ENCODE data around the gene IFTAP. TPM values are rescaled to one million over a fixed set of nuclear protein-coding genes. Genes with fewer than 3 reads are reported as not detected.

Gene IFTAP
- total RNA-seq, 1 donor from 2014 or later, result 31.0 TPM

GRCh38 chr11:36574486-36574885, 19.8 kb upstream of the IFTAP start:
- H3K4me1 Mint-ChIP-seq, result no peaks in the 10 kb centered on the region
- H3K9me3 Mint-ChIP-seq, result no peaks in the 10 kb centered on the region
- H3K27ac Mint-ChIP-seq (ENCODE audit: unreplicated experiment), result no peak overlapping the region
- no peaks in the 10 kb centered on the region for H3K36me3 Mint-ChIP-seq (ENCODE audit: low read depth)
- no peak for DNase-seq (ENCODE audit: low read depth, low spot score)
- peaks cover 63% of the 10 kb centered on the region for H3K27me3 Mint-ChIP-seq (ENCODE audit: low read depth)
- no peak overlapping the region for H3K4me3 Mint-ChIP-seq
- TF ChIP-seq CTCF (conservative IDR thresholded peaks at IDR 0.05), result no peak

- no peak overlapping the region for H3K27ac Mint-ChIP-seq (ENCODE audit: unreplicated experiment)
- no peak overlapping the region for H3K4me3 Mint-ChIP-seq
- peaks cover 11% of the 10 kb centered on the region for H3K9me3 Mint-ChIP-seq
- no peaks in the 10 kb centered on the region for H3K4me1 Mint-ChIP-seq
- H3K36me3 Mint-ChIP-seq (ENCODE audit: low read depth), result peaks cover 4% of the 10 kb centered on the region
- DNase-seq (ENCODE audit: low read depth, low spot score), result no peak
- peaks cover 45% of the 10 kb centered on the region for H3K27me3 Mint-ChIP-seq (ENCODE audit: low read depth)
- no peak for TF ChIP-seq CTCF (conservative IDR thresholded peaks at IDR 0.05)
Measured at GRCh38 chr11:36577373-36577772, 16.9 kb upstream of the IFTAP start.

DNA sequence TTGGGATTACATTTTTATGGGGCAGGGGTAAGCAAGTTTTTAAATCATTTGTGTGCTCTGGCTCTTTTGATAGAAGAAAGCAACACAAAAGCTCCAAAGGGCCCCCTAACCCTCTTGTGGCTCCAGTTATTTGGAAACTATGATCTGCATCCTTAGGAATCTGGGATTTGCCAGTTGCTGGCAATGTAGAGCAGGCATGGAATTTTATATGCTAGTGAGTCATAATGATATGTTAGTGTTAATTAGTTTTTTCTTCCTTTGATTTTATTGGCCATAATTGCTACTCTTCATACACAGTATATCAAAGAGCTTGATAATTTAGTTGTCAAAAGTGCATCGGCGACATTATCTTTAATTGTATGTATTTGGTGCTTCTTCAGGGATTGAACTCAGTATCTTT, 16.4 kb upstream of the IFTAP start:
- H3K4me1 Mint-ChIP-seq, result no peaks in the 10 kb centered on the region
- peaks cover 11% of the 10 kb centered on the region for H3K9me3 Mint-ChIP-seq
- H3K27me3 Mint-ChIP-seq (ENCODE audit: low read depth), result peaks cover 42% of the 10 kb centered on the region
- peaks cover 4% of the 10 kb centered on the region for H3K36me3 Mint-ChIP-seq (ENCODE audit: low read depth)
- no peak overlapping the region for H3K4me3 Mint-ChIP-seq
- no peak overlapping the region for H3K27ac Mint-ChIP-seq (ENCODE audit: unreplicated experiment)
- no peak for TF ChIP-seq CTCF (conservative IDR thresholded peaks at IDR 0.05)
- no peak for DNase-seq (ENCODE audit: low read depth, low spot score)

GRCh38 chr11:36578458-36578857, 15.8 kb upstream of the IFTAP start:
- no peak for TF ChIP-seq CTCF (conservative IDR thresholded peaks at IDR 0.05)
- Mint-ChIP-seq H3K27ac (ENCODE audit: unreplicated experiment) (no peak overlapping the region), H3K9me3 (peaks cover 11% of the 10 kb centered on the region), H3K27me3 (ENCODE audit: low read depth) (peaks cover 48% of the 10 kb centered on the region), H3K4me1 (no peaks in the 10 kb centered on the region), H3K4me3 (no peak overlapping the region), H3K36me3 (ENCODE audit: low read depth) (peaks cover 4% of the 10 kb centered on the region)
- DNase-seq (ENCODE audit: low read depth, low spot score), result no peak

- Mint-ChIP-seq H3K4me1 (no peaks in the 10 kb centered on the region), H3K27me3 (ENCODE audit: low read depth) (peaks cover 62% of the 10 kb centered on the region), H3K4me3 (no peak overlapping the region), H3K9me3 (peaks cover 11% of the 10 kb centered on the region), H3K27ac (ENCODE audit: unreplicated experiment) (no peak overlapping the region), H3K36me3 (ENCODE audit: low read depth) (peaks cover 4% of the 10 kb centered on the region)
- DNase-seq (ENCODE audit: low read depth, low spot score), result no peak
- no peak for TF ChIP-seq CTCF (conservative IDR thresholded peaks at IDR 0.05)
Measured at GRCh38 chr11:36581536-36581935, 12.8 kb upstream of the IFTAP start.

DNA sequence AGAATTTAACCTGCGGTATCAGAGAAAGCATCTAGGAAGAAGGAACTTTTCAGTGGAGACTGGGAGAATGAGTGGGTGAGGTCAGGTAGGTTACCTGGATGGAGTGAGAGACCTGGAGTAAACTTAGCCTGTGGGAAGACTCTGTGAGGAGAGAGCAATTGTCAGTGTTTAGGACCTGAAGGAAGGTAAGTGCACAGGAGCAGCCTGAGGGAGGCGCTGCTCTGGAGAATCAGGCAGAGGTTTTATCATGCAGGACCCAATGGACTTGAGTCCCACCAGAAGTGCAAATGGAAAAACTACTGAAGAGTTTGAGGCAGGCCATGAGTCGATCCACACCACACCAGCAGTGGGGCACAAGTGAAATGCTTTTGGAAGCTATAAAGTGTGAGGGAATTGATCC, 10.6 kb upstream of the IFTAP start:
- peaks cover 11% of the 10 kb centered on the region for H3K9me3 Mint-ChIP-seq
- TF ChIP-seq CTCF (conservative IDR thresholded peaks at IDR 0.05), result no peak
- no peaks in the 10 kb centered on the region for H3K4me1 Mint-ChIP-seq
- no peak overlapping the region for H3K4me3 Mint-ChIP-seq
- DNase-seq (ENCODE audit: low read depth, low spot score), result no peak
- peaks cover 70% of the 10 kb centered on the region for H3K27me3 Mint-ChIP-seq (ENCODE audit: low read depth)
- H3K36me3 Mint-ChIP-seq (ENCODE audit: low read depth), result peaks cover 4% of the 10 kb centered on the region
- H3K27ac Mint-ChIP-seq (ENCODE audit: unreplicated experiment), result no peak overlapping the region
